HG02885 (cell line): ENCODE measurements around the gene TRMT61B.

Experiments used
- ATAC-seq: cut with Tn5 transposase; IDR thresholded peaks from one replicate; pipeline ENCODE4 v1.9.1; 2021; ENCODE audit warnings: mild to moderate bottlenecking; ENCODE audit not compliant: unreplicated experiment, poor library complexity

Gene TRMT61B

GRCh38 chr2:28868611-28869010, 1.5 kb downstream of the TRMT61B start:
- ATAC-seq = no peak

- ATAC-seq = no peak
Observed at GRCh38 chr2:28855977-28856376, 14.1 kb downstream of the TRMT61B start.

GRCh38 chr2:28855193-28855592, 14.9 kb downstream of the TRMT61B start:
- ATAC-seq = no peak

GRCh38 chr2:28842042-28842441, 28.1 kb downstream of the TRMT61B start:
- no peak for ATAC-seq

- no peak for ATAC-seq
Observed at GRCh38 chr2:28838971-28839370, 31.1 kb downstream of the TRMT61B start.

- ATAC-seq = no peak
Observed at GRCh38 chr2:28835781-28836180, 34.3 kb downstream of the TRMT61B start.

GRCh38 chr2:28833740-28834470, 36.2 kb downstream of the TRMT61B start:
- no peak for ATAC-seq

GRCh38 chr2:28828382-28828781, 41.7 kb downstream of the TRMT61B start:
- ATAC-seq = no peak

GRCh38 chr2:28824870-28825269, 45.2 kb downstream of the TRMT61B start:
- ATAC-seq = no peak

- ATAC-seq = no peak
Observed at GRCh38 chr2:28824207-28824606, 45.9 kb downstream of the TRMT61B start.

- ATAC-seq = no peak
Observed at GRCh38 chr2:28822036-28822435, 48.1 kb downstream of the TRMT61B start.

- peak; percentile 53 for ATAC-seq
Observed at GRCh38 chr2:28821295-28821958, 48.7 kb downstream of the TRMT61B start.

GRCh38 chr2:28818053-28818452, 52.1 kb downstream of the TRMT61B start:
- ATAC-seq = no peak

GRCh38 chr2:28810384-28811285, 59.5 kb downstream of the TRMT61B start, which contains the start of gene SPDYA:
TSS of gene SPDYA (plus strand) at chr2:28810834. CDS start at chr2:28816015, 5,181 bp downstream.
- ATAC-seq = peak; percentile 78

GRCh38 chr2:28809927-28810326, 60.2 kb downstream of the TRMT61B start:
- no peak for ATAC-seq

- no peak for ATAC-seq
Observed at GRCh38 chr2:28802975-28803429, 67.1 kb downstream of the TRMT61B start.

GRCh38 chr2:28801726-28802125, 68.4 kb downstream of the TRMT61B start:
- ATAC-seq = no peak
